H1 (cell line): ENCODE data around the gene LIN28B. TPM values are rescaled to one million over a fixed set of nuclear protein-coding genes. Genes with fewer than 3 reads are reported as not detected.

Experiments
- CTCF ChIA-PET: fragments of 300-600 bp; sonication (Branson Sonifier 250); formaldehyde crosslinking; loops from one replicate; lab custom pipeline; 2021; ENCODE audit not compliant: partially characterized antibody; lab: Charles Lee
- POLR2A ChIA-PET: fragments of 300-600 bp; sonication (Branson Sonifier 250); formaldehyde crosslinking; loops from one replicate; lab custom pipeline; 2021; ENCODE audit warnings: inconsistent platforms; ENCODE audit not compliant: partially characterized antibody; lab: Charles Lee
- DNase-seq, 2 experiments: peaks; one replicate each; pipeline versions ENCODE4 v3.0.0 to v3.0.0-alpha.2; 2010 to 2022; ENCODE audit warnings: low spot score in 2 of 2, low read depth in 1 of 2, mixed read lengths in 1 of 2
- FAIRE-seq: peaks from 2 replicates; lab custom pipeline; 2011; peaks lifted over from hg19 to GRCh38; lab: Jason Lieb, UNC
- H2AFZ ChIP-seq: 2 replicates; pipeline ENCODE4 v1.8.1; 2012; ENCODE audit warnings: low read length, inconsistent platforms
- H2AK5ac ChIP-seq: 2 replicates; pipeline ENCODE4 v1.6.1; 2013; ENCODE audit warnings: low read depth, low read length
- H2BK120ac ChIP-seq: replicated peaks from 2 replicates; pipeline ENCODE3; 2013; ENCODE audit warnings: low read depth, low read length, inconsistent platforms
- H2BK12ac ChIP-seq: 2 replicates; pipeline ENCODE4 v1.6.1; 2013; ENCODE audit warnings: low read depth, low read length
- H2BK15ac ChIP-seq: 2 replicates; pipeline ENCODE4 v1.6.1; 2013; ENCODE audit warnings: low read length
- H2BK20ac ChIP-seq: 2 replicates; pipeline ENCODE4 v1.6.1; 2013; ENCODE audit warnings: low read length
- H2BK5ac ChIP-seq: 2 replicates; pipeline ENCODE4 v1.6.1; 2013; ENCODE audit warnings: low read depth, low read length
- H3K14ac ChIP-seq: 2 replicates; pipeline ENCODE4 v1.6.1; 2013; ENCODE audit warnings: inconsistent platforms; ENCODE audit not compliant: insufficient read length
- H3K18ac ChIP-seq: 2 replicates; pipeline ENCODE4 v1.6.1; 2013; ENCODE audit warnings: low read length; ENCODE audit errors: extremely low read depth
- H3K23ac ChIP-seq: 2 replicates; pipeline ENCODE4 v1.6.1; 2013; ENCODE audit warnings: inconsistent platforms; ENCODE audit not compliant: insufficient read length
- H3K23me2 ChIP-seq: 2 replicates; pipeline ENCODE4 v1.6.1; 2013; ENCODE audit warnings: low read depth, low read length
- H3K27ac ChIP-seq: 2 replicates; pipeline ENCODE4 v1.6.1; 2011; ENCODE audit warnings: low read depth, low read length, inconsistent platforms
- H3K27me3 ChIP-seq, 4 experiments: replicated peaks in 1 of 4; 1 replicate in 1 of 4; 2 replicates in 3 of 4; pipeline versions ENCODE4 v1.6.1 to v1.8.1; 2011 to 2013; ENCODE audit warnings: low read length in 3 of 4, mild to moderate bottlenecking in 3 of 4, inconsistent platforms in 2 of 4, mixed read lengths in 2 of 4, moderate library complexity in 1 of 4; ENCODE audit not compliant: control insufficient read depth in 3 of 4, insufficient read depth in 3 of 4; ENCODE audit errors: extremely low read depth in 1 of 4
- H3K36me3 ChIP-seq, 4 experiments: 2 replicates each; pipeline versions ENCODE4 v1.6.1 to v1.8.1; 2011 to 2013; ENCODE audit warnings: mild to moderate bottlenecking in 4 of 4, low read length in 3 of 4, moderate library complexity in 2 of 4, control low read depth in 1 of 4, inconsistent platforms in 1 of 4; ENCODE audit not compliant: insufficient read depth in 4 of 4, control insufficient read depth in 2 of 4
- H3K4ac ChIP-seq: replicated peaks from 2 replicates; pipeline ENCODE3; 2013; ENCODE audit warnings: low read length, low read depth, mixed read lengths, inconsistent platforms; ENCODE audit not compliant: insufficient read length
- H3K4me1 ChIP-seq, 4 experiments: replicated peaks in 1 of 4; 1 replicate in 1 of 4; 2 replicates in 3 of 4; pipeline versions ENCODE4 v1.6.1 to v1.8.1; 2011 to 2013; ENCODE audit warnings: low read length in 3 of 4, inconsistent platforms in 2 of 4, mixed read lengths in 1 of 4; ENCODE audit not compliant: insufficient read depth in 4 of 4, control insufficient read depth in 3 of 4
- H3K4me2 ChIP-seq, 2 experiments: 2 replicates each; pipeline versions ENCODE4 v1.6.1 to v1.8.1; 2011 to 2013; ENCODE audit warnings: low read depth in 2 of 2, low read length in 2 of 2, control low read depth in 1 of 2, inconsistent platforms in 1 of 2, mild to moderate bottlenecking in 1 of 2; ENCODE audit not compliant: insufficient read depth in 1 of 2
- H3K4me3 ChIP-seq, 4 experiments: fragments of 200-600, 300-600 bp in 1 of 4; sonication (generic), shearing (Covaris generic), sonication (Bioruptor Twin) in 1 of 4; 2 replicates each; pipeline versions ENCODE4 v1.5.1 to v1.8.1; 2011 to 2016; ENCODE audit warnings: low read length in 4 of 4, low read depth in 3 of 4, control low read depth in 2 of 4, inconsistent platforms in 2 of 4, mild to moderate bottlenecking in 2 of 4, mixed read lengths in 1 of 4, moderate library complexity in 1 of 4; ENCODE audit not compliant: insufficient read depth in 2 of 4; ENCODE audit errors: extremely low read depth in 1 of 4
- H3K56ac ChIP-seq: replicated peaks from 2 replicates; pipeline ENCODE3; 2013; ENCODE audit warnings: low read depth, mild to moderate bottlenecking, mixed read lengths, low read length, inconsistent platforms; ENCODE audit not compliant: insufficient read length
- H3K79me1 ChIP-seq: 2 replicates; pipeline ENCODE4 v1.6.1; 2013; ENCODE audit warnings: low read depth, low read length, control low read depth
- H3K79me2 ChIP-seq, 2 experiments: 2 replicates each; pipeline versions ENCODE4 v1.6.1 to v1.8.1; 2012 to 2013; ENCODE audit warnings: low read length in 2 of 2, mild to moderate bottlenecking in 2 of 2, inconsistent platforms in 1 of 2; ENCODE audit not compliant: insufficient read depth in 2 of 2, control insufficient read depth in 1 of 2
- H3K9ac ChIP-seq, 4 experiments: replicated peaks in 1 of 4; 1 replicate in 1 of 4; 2 replicates in 3 of 4; pipeline versions ENCODE4 v1.6.1 to v1.8.1; 2011 to 2013; ENCODE audit warnings: low read depth in 3 of 4, low read length in 3 of 4, control low read depth in 2 of 4, mild to moderate bottlenecking in 2 of 4, moderate library complexity in 2 of 4, inconsistent platforms in 1 of 4; ENCODE audit errors: extremely low read depth in 1 of 4
- H3K9me3 ChIP-seq, 2 experiments: 2 replicates each; pipeline versions ENCODE4 v1.6.1 to v1.8.1; 2012 to 2013; ENCODE audit warnings: mild to moderate bottlenecking in 2 of 2, moderate library complexity in 2 of 2, control low read depth in 1 of 2, inconsistent platforms in 1 of 2, low read depth in 1 of 2, low read length in 1 of 2, mixed read lengths in 1 of 2; ENCODE audit not compliant: insufficient read depth in 2 of 2
- H4K20me1 ChIP-seq, 2 experiments: replicated peaks in 1 of 2; 2 replicates each; pipeline versions ENCODE3 to v1.8.1; 2011 to 2013; ENCODE audit warnings: inconsistent platforms in 2 of 2, low read length in 2 of 2, mild to moderate bottlenecking in 1 of 2; ENCODE audit not compliant: insufficient read depth in 2 of 2, control insufficient read depth in 1 of 2
- H4K5ac ChIP-seq: 2 replicates; pipeline ENCODE4 v1.6.1; 2013; ENCODE audit warnings: low read length, low read depth, mixed read lengths, inconsistent platforms; ENCODE audit not compliant: insufficient read length
- H4K8ac ChIP-seq: 2 replicates; pipeline ENCODE4 v1.8.0; 2013; ENCODE audit warnings: mild to moderate bottlenecking, moderate library complexity, low read length, inconsistent platforms; ENCODE audit not compliant: insufficient read depth; ENCODE audit errors: extremely low read depth
- H4K91ac ChIP-seq: replicated peaks from 2 replicates; pipeline ENCODE3; 2013; ENCODE audit warnings: low read length, mixed read lengths, inconsistent platforms; ENCODE audit not compliant: insufficient read length
- ATF2 ChIP-seq: IDR thresholded peaks from 2 replicates; pipeline ENCODE4 v1.6.1; 2012; ENCODE audit warnings: low read length, inconsistent platforms
- E2F6 ChIP-seq: IDR thresholded peaks from 2 replicates; pipeline ENCODE4 v1.6.1; 2012; ENCODE audit warnings: inconsistent platforms
- EP300 ChIP-seq, 2 experiments: IDR thresholded peaks; 1 replicate in 1 of 2; 2 replicates in 1 of 2; pipeline ENCODE4 v1.6.1; 2011 to 2012; ENCODE audit warnings: low read depth in 2 of 2, low read length in 2 of 2, mild to moderate bottlenecking in 2 of 2, borderline replicate concordance in 1 of 2, inconsistent platforms in 1 of 2, moderate library complexity in 1 of 2
- HDAC6 ChIP-seq: IDR thresholded peaks from one replicate; pipeline ENCODE4 v1.7.1; 2012; ENCODE audit warnings: low read depth, mild to moderate bottlenecking, inconsistent platforms, low read length, moderate library complexity
- NRF1 ChIP-seq: IDR thresholded peaks from 2 replicates; pipeline ENCODE4 v1.6.1; 2011; ENCODE audit warnings: mild to moderate bottlenecking, low read depth, low read length, improper control_type of control experiment
- SP2 ChIP-seq: IDR thresholded peaks from 2 replicates; pipeline ENCODE4 v1.6.1; 2012; ENCODE audit warnings: mild to moderate bottlenecking, low read length, inconsistent platforms
- SUZ12 ChIP-seq: fragments of 200-600 bp; sonication (generic); IDR thresholded peaks from 2 replicates; pipeline ENCODE4 v1.6.1; 2012; ENCODE audit warnings: mild to moderate bottlenecking, inconsistent platforms, low read length, moderate library complexity, mixed read lengths
- TBP ChIP-seq: IDR thresholded peaks from 2 replicates; pipeline ENCODE4 v1.6.1; 2011; ENCODE audit warnings: low read depth, low read length, improper control_type of control experiment
- USF2 ChIP-seq: IDR thresholded peaks from 2 replicates; pipeline ENCODE4 v1.6.1; 2011; ENCODE audit warnings: low read length, improper control_type of control experiment
- YY1 ChIP-seq: IDR thresholded peaks from 2 replicates; pipeline ENCODE4 v1.6.1; 2011; ENCODE audit warnings: low read depth, mild to moderate bottlenecking, low read length
- WGBS, 2 experiments: shearing (Covaris generic) in 1 of 2; methylation state at CpG; one replicate each; pipeline versions ENCODE4 v1.1.6 to v1.1.7; 2013 to 2015; ENCODE audit warnings: low lambda C conversion rate in 2 of 2, mixed read lengths in 2 of 2, inconsistent platforms in 1 of 2, low coverage in 1 of 2, missing lambda C conversion rate in 1 of 2; ENCODE audit not compliant: insufficient replicate concordance in 2 of 2, insufficient coverage in 1 of 2, insufficient read length in 1 of 2; ENCODE audit errors: extremely low coverage in 1 of 2, missing lambda C conversion rate in 1 of 2; 5-methylcytosine and 5-hydroxymethylcytosine counted together
- polyA plus RNA-seq, 7 experiments: library from polyadenylated mRNA; depleted of rRNA in 3 of 7; stranded (reverse) in 5 of 7; unstranded in 2 of 7; fragments of >200 nt in 5 of 7; fragments of 200-250 nt in 2 of 7; gene quantifications; 1 replicate in 5 of 7; 2 replicates in 1 of 7; 4 replicates in 1 of 7; pipeline versions ENCODE4 v1.2.1 to v1.2.3, GENCODE V29; 2011 to 2013; ENCODE audit warnings: missing spikeins in 2 of 7, mixed read lengths in 2 of 7
- total RNA-seq: library from RNA; stranded (reverse); fragmentation: NEBNext Ultra II Directional; extraction: Animal tissue kit (Norgen Biotek cat#: 25700); gene quantifications from 2 replicates; pipeline ENCODE4 v1.2.1, GENCODE V29; 2021

The LIN28B gene
- total and polyA plus RNA-seq, 2 of the 8 experiments (the other 6 are each of a cell fraction or from before 2014, with no cell fraction given): 27.4 to 94.7 TPM

DNA sequence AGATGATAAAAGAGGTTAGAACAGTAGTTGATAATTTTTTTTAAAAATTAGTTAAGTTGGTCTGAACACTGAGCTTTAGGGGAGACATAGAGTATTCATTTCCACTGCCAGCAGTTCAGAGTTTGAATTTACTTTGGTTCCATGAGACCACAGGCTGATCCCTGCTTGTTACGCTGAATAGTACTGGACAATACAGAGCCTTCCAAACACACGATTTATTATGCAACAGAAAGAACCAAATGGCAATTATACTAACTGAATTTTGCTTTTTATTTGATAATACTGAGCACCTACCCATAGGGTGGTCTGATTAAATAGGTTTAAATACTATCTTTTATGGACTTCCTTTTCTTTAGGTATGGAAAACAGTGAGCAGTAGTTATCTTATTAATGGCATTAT lies 111.5 kb downstream of the LIN28B start:
- H2BK5ac ChIP-seq: no peak overlapping the region
- no peak overlapping the region for H3K56ac ChIP-seq
- H3K4me1 ChIP-seq: no peaks in the 10 kb centered on the region
- H4K91ac ChIP-seq: no peak overlapping the region
- H3K23ac ChIP-seq: no peak overlapping the region
- no peak overlapping the region for H2AFZ ChIP-seq
- H2AK5ac ChIP-seq: no peak overlapping the region
- H4K20me1 ChIP-seq: peaks cover 3 to 4% of the 10 kb centered on the region in 2 experiments
- DNase-seq (no peak), FAIRE-seq (no peak)
- H3K9me3 ChIP-seq: no peaks in the 10 kb centered on the region
- no peak overlapping the region for H3K4ac ChIP-seq
- no peaks in the 10 kb centered on the region; the same call in 1 of the 2 replicates for H3K23me2 ChIP-seq
- no peak overlapping the region for H3K27ac ChIP-seq
- no peak overlapping the region for H2BK20ac ChIP-seq
- H3K4me2 ChIP-seq: no peak overlapping the region
- H3K79me1 ChIP-seq: no peaks in the 10 kb centered on the region; the same call in 1 of the 2 replicates
- H3K18ac ChIP-seq: no peak overlapping the region
- H3K36me3 ChIP-seq: no peaks in the 10 kb centered on the region; a peak in 1 of 8 replicates
- WGBS, 2 experiments: 85% methylated on average over 2 of the region's 2 CpGs; no CpG with 5 or more reads in 1 of the 2 experiments
- H3K4me3 ChIP-seq: no peak overlapping the region
- H2BK12ac ChIP-seq: no peak overlapping the region
- H4K8ac ChIP-seq: no peak overlapping the region
- no peak overlapping the region for H3K9ac ChIP-seq
- no peak overlapping the region for H4K5ac ChIP-seq
- ChIA-PET CTCF (interaction anchor here (1.2 to 3.4 kb wide), 2 partner anchors 9 to 19 kb away, joined by 3 to 12 read pairs; no protein-coding TSS in a partner anchor), POLR2A (no interaction called here)
- no peaks in the 10 kb centered on the region for H3K27me3 ChIP-seq
- H2BK120ac ChIP-seq: no peak overlapping the region
- no peak overlapping the region for H3K14ac ChIP-seq
- peaks cover 0 to 56% of the 10 kb centered on the region in 2 experiments; a peak in 2 of 4 replicates for H3K79me2 ChIP-seq
- H2BK15ac ChIP-seq: no peak overlapping the region
- TF ChIP-seq SUZ12: no peak
- TF ChIP-seq ATF2: no peak
- no peak for TF ChIP-seq USF2
- no peak for TF ChIP-seq NRF1
- no peak for TF ChIP-seq YY1
- TF ChIP-seq EP300 (IDR thresholded peaks at IDR 0.05; ENCODE audit: borderline replicate concordance in 1 of 2, low read depth in 2 of 2, low read length in 2 of 2): no peak
- TF ChIP-seq SP2: no peak
- no peak for TF ChIP-seq TBP
- TF ChIP-seq E2F6: no peak
- no peak for TF ChIP-seq HDAC6
